ENCODE measurements around the gene TMEM30A.

TMEM30A gene

GRCh38 chr6:75261299-75261698 lies 23.3 kb downstream of the TMEM30A start:
- no peak for TF ChIP-seq CTCF (IDR thresholded peaks at IDR 0.05; ENCODE audit: control insufficient read depth, extremely low read depth, insufficient read depth)
- no peak for DNase-seq (ENCODE audit: low read depth)
- no peak overlapping the region for H3K4me3 ChIP-seq (ENCODE audit: low read depth, low read length)

- no peak for DNase-seq (ENCODE audit: low read depth)
- no peak for TF ChIP-seq CTCF (IDR thresholded peaks at IDR 0.05; ENCODE audit: control insufficient read depth, extremely low read depth, insufficient read depth)
- no peak overlapping the region for H3K4me3 ChIP-seq (ENCODE audit: low read depth, low read length)
These were observed 27.1 kb downstream of the TMEM30A start for GRCh38 chr6:75257343-75258087.

GRCh38 chr6:75250552-75250951 lies 34.0 kb downstream of the TMEM30A start:
- no peak for TF ChIP-seq CTCF (IDR thresholded peaks at IDR 0.05; ENCODE audit: control insufficient read depth, extremely low read depth, insufficient read depth)
- H3K4me3 ChIP-seq (ENCODE audit: low read depth, low read length) = no peak overlapping the region
- no peak for DNase-seq (ENCODE audit: low read depth)

- TF ChIP-seq CTCF (IDR thresholded peaks at IDR 0.05; ENCODE audit: control insufficient read depth, extremely low read depth, insufficient read depth) = no peak
- H3K4me3 ChIP-seq (ENCODE audit: low read depth, low read length) = no peak overlapping the region
- DNase-seq (ENCODE audit: low read depth) = no peak
These were observed 34.8 kb downstream of the TMEM30A start for GRCh38 chr6:75249837-75250236.

- no peak for TF ChIP-seq CTCF (IDR thresholded peaks at IDR 0.05; ENCODE audit: control insufficient read depth, extremely low read depth, insufficient read depth)
- no peak overlapping the region for H3K4me3 ChIP-seq (ENCODE audit: low read depth, low read length)
- DNase-seq (ENCODE audit: low read depth) = no peak
These were observed 38.2 kb downstream of the TMEM30A start for GRCh38 chr6:75246386-75246785.

GRCh38 chr6:75244063-75244584 lies 40.5 kb downstream of the TMEM30A start:
- DNase-seq (ENCODE audit: low read depth) = no peak
- H3K4me3 ChIP-seq (ENCODE audit: low read depth, low read length) = peak overlapping the region; percentile 90
- TF ChIP-seq CTCF (IDR thresholded peaks at IDR 0.05; ENCODE audit: control insufficient read depth, extremely low read depth, insufficient read depth) = no peak

All from LNCaP clone FGC (cell line).